HG02938 (cell line): ENCODE measurements around the gene MYB.
"Not testable (repeated sequence)": the region's sequence is repeated elsewhere in the genome, so short reads cannot be mapped to it uniquely, and the experiment has no call there.

Experiments
- ATAC-seq: cut with Tn5 transposase; IDR thresholded peaks from one replicate; pipeline ENCODE4 v1.9.1; 2021; ENCODE audit warnings: mild to moderate bottlenecking, moderate library complexity; ENCODE audit not compliant: unreplicated experiment

Gene MYB

DNA sequence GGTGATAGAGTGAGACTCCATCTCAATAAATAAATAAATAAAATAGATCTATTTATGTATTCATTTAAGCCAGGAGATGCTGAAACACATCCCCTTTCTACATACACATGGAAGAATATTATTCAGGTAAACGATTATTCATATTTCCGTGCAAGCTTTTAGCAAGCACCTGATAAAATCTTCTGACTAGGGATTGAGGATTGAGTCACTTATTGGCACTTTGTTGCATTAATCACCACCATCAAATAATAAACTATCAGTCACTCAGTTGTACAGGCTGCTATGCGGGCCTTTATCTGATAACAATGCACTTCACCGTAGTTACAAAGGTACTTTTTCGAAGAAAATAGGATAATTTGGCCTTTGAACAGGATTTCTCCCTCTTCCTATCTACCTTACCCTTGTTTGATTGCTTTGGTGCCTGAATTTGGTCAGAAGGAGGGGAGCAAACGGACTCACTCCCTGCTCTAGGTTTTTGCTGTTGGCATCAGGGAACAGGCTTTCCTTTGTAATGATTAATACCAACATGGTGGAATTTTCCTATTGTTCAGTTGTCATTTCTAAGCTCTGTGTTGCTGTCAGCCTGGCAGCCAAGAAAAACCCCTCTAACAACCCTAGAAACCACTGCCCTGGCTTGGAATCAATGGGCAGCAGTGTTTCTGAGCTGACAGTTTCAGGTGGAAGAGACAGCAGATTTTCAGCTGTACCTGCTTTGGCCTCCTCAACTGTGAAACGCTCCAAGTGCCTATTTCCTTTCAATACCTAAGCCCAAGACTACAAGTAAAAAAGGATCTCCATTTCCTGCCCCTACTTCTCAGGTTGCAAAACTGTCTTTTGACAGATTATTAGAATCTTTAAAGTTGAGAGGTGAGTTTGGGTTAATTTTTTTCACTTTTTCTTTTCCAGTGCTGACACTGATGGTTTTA lies 63.0 kb downstream of the MYB start:
- ATAC-seq, result no peak

DNA sequence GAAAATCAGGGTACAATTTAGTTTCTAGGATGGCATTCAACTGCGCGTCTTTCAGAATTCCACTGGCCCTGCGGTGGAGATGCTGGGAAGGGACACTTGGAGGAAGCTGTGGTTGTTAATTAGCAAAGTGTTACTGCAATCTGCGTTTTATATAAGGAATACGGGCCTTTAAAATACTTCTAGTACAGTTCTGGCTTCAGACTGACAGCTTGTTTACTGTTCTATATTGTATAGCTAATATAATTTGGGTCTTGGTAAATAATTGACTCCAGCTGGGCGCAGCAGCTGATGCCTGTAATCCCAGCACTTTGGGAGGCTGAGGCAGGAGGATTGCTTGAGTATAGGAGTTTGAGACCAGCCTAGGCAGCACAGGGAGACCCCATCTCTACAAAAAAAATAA lies 63.7 kb downstream of the MYB start:
- no peak for ATAC-seq

DNA sequence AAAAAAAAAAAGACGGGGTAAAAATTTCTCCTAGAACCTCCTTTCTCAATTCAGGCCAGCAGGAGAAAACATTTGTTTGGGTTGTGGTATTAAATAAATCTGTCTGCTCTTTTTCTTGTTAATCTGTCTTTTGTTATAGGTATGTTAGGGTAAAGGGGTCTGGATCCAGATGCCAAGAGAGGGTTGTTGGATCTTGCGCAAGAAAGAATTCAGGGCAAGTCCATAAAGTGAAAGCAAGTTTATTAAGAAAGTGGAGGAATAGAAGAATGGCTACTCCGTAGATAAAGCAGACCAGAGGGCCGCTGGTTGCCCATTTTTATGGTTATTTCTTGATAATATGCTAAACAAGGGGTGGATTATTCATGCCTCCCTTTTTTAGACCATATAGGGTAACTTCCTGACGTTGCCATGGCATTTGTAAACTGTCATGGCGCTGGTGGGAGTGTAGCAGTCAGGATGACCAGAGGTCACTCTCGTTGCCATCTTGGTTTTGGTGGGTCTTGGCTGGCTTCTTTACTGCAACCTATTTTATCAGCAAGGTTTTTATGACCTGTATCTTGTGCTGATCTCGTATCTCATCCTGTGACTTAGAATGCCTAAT lies 65.4 kb downstream of the MYB start:
- not testable (repeated sequence) for ATAC-seq

DNA sequence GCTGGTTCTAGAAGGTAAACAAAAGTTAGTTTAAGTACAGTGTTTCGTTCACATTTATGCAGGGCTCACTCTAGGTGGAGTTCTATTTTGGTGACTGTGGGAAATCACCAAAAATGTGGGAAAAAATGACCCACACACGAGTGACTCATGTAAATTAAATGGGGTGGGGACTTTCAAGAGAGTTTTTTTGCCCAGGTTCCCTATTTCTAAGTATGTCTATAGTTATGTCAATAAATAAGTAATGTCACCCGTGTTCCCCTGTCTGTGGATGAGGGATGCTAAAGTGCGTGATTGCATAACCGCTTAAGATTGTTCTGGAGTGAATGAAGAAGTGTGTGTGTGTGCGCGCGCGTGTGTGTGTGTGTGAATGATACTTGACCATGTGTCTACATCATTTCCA lies 69.1 kb downstream of the MYB start:
- no peak for ATAC-seq

DNA sequence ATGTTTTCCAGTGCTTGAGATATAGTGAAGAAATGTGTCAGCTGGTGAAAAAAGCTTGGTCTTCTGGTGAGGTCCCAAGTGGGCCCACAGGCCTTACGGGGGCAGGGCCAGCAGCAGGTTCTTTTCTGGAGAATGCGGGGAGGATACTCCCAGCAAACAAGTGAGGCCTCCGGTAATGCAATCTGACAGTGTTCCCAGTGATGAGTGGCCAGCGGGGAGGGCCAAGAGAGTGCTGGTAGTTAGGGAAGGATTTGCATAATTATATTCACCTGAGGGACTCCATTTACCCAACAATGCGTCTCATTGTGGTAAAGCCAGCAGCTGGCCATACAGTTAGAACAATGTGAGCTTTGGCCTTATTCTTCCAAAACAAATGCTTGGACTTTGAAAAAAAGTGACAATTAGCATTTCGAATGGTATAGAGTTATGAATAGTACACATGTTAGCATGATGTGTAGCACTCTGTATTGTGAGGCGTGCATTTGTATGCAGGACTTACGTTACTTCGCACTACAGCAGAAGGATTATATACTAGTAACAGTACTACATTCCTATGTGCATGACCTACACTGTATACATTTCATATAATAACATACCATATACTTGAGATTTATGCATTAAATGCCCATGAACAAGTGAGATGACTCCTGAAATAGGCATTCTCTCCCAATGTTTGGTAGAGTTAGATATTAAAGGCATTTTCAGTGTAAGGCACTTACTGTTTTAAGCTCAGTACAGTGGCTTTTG lies 69.8 kb downstream of the MYB start:
- ATAC-seq, result no peak

DNA sequence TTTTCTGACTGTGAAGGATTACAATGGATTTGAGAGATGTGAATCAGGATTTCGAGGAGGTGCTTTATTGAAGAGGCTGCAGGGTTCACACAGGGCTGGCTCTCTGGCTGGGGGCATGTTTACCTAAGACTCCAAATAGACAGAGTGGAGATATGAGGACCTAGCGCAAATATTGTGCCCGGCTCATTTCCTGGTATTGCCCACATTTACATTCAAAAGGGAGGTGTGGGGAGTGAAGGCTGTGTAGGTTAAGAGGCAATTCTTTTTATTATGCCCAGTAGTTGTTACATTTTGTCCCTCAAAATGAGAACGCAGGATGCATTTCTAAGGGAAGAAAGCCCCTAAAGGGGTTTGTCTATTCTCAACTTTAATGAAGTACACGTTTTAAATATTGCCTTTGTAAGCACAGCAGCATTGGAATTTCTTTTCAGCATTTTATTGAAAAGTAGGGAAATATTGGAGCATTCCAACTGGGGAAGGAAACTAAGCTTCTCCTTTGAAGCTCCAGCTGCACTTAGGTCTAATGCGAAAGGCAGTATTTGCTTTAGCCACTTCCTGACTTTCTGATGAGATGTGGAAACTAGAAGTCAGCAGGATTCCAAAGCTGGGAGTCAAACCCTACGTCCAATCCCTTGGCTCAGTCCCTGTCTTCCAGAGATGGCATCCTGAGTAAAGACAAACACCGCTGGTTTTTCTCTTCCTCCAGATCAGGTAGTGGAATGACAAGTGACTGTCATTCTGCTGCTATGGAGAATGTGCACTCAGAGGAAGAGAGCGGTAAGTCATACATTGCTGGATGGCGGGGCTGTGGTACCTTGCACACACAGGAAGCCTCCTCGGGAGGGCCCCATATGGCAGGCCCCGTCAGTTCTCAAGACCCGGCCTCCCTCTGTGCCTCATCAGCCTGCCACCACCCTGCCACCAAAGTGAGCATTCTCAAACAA lies 70.7 kb downstream of the MYB start:
- ATAC-seq, result no peak

DNA sequence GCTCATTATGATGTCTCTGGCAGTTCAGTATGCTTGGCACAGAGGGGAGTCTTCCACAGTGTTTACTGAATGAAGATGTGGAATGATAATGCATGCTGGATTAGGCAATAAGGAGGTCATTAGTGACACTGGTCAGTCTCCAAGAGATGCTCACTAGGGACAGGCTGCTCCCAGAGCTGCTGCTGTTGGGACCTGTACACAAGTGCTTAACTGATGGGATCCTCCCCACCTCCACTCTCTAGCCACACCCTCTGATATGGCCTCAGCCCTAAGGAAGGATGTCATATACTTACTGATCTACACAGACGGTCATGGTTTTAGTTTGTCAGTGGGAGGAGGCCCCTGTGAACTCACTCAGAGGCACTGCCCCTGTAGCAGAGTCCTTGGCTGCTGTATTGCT lies 73.4 kb downstream of the MYB start:
- ATAC-seq, result no peak

DNA sequence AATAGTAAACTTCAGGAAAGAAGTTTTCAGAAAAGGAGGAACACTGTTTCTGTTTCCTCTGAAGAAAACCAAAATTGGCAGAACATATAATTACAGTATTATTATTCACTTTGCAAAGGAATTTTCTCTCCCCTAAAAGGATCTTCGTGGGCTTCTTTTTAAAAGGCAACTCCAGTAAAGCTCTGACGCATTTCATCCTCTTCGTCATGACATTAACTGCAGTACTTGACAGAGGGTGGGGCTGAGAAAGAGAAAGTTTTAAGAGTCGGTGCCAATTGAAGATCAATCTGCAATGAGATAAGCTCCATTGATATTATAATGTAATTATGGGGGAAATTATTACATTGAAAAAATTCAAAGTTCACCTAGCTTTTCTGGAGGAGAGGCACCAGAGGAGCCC lies 75.8 kb downstream of the MYB start:
- no peak for ATAC-seq

DNA sequence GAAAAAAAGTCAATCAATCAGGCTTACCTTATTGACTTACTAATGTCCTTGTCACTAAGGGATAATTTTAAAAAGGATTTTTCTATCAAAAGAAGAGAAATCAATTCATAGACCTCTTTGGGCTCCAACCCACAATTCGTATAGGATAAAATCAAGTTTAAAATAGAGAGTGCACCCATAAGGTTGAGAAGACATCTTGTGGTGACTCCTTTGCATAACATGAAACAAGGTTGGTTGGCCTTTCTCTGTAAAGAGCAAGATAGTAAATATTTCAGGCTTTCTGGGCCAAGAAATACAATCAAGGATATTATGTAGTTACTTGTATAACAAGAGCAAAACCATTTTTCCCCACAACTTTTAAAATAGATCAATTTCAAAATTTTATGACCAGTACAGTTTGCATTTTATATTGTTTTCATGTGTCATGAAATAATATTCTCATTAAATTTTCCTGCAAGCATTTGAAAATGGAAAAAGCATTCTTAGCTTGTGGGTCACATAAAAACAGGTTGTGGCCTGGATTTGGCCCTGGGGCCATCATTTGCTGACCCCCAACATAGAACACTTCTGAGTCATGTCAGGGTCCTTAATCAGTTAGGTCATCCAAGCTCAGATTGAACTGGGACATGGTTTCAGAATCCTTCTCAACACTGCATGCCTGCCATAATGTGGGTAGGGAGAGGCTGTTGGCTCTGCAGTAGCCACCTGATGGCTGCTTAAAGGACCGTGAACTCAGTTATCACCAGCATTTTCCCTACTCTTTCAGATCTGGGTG lies 76.7 kb downstream of the MYB start:
- no peak for ATAC-seq

DNA sequence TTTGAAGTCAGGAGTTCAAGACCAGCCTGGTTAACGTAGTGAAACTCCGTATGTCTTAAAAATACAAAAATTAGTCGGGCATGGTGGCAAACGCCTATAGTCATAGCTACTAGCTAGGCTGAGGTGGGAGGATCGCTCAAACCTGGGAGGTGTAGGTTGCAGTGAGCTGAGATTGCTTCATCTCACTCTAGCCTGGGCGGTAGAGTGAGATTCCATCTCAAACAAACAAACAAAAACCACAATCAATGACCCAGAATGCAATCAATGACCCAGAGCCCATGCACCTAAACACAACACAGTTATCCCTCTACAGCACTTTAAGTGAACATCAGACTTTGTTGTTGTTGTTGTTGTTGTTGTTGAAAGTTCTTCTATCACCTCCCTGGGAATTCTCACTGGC lies 77.9 kb downstream of the MYB start:
- ATAC-seq, result no peak

DNA sequence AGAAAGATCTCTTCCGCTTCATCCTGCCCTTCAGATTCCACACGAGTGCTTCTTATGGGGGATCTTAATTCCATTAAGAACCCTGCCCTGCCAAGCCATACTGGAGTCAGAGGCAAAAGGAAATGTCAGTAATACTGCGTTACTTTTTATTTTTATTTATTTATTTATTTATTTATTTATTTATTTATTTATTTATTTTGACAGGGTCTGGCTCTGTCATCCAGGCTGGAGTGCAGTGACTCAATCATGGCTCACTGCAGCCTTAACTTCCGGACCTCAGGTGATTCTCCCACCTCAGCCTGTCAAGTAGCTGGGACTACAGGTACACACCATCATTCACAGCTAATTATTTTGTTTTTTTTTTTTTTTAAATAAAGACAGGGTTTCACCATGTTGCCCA lies 79.5 kb downstream of the MYB start:
- ATAC-seq, result no peak

DNA sequence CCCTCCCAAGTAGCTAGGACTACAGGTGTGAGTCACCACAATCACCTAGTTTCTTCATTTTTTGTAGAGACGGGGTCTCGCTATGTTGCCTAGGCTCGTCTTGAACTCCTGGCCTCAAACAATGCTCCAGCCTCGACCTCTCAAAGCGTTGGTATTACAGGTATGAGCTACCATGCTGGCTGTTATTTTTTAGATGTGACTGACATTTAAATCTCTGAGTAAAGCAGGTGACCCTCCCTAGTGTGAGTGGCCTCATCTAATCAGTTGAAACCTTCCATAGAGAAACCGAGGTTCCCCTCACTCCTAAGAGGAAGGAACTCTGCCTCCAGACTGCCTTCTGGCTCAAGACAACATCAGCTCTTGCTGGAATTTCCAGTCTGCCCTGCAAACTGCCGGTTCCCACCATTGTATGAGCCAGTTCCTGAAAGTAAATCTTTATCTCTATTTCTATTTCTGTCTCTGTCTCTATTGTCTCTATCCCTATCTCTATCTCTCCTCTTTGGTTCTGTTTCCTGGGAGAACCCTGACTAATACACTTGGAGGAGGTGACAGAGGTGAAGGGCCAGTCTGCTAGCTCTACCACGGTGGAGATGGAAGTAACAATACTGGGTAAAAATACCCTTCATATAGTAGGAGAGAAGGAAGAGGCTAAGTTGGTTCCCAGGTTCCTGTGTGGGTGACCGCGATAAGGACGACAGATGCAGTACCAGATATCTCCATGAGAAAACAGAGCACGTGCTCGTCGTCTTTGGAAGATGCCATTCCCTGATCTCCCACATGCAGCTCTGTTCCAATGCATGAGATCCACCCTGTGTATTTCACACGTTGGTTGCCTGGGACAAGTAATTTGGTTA lies 81.0 kb downstream of the MYB start:
- no peak for ATAC-seq

DNA sequence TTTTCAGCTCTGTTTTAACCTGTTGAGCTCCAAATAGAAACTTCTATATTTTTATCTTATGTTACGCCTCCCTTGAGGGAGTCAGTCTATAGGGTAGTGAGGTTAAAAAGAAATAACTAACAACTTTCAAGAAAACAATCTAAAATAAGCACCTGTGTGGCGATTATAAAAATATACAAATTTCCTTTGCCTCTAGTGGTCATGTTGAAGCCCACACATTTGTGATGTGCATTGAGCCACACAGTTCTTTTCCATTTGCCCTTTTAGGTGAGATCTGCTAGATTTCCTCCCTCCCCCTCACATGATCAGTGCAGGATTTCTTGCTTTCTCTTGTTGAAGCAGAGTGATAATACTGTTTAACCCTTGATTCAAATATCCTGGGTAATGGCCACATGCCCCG lies 84.2 kb downstream of the MYB start:
- no peak for ATAC-seq

DNA sequence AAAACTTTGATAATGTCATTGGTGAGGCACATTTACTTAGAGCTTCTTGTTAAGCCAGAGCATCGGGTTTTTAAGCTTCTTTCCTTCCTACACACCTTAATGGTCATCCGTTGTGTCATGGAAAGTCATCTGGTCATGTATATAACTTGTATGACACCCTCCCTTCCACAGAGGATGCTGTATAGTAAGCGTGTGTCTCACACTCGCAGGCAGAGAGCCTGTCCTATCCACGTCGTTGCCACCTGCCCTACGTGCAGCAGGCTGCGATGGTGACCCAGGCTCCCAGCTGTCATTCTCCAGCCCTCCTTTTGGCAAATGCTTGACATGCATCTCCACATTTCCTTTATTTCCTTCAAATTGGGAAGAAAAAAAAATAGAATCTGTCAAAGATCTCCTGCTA lies 85.6 kb downstream of the MYB start:
- no peak for ATAC-seq

DNA sequence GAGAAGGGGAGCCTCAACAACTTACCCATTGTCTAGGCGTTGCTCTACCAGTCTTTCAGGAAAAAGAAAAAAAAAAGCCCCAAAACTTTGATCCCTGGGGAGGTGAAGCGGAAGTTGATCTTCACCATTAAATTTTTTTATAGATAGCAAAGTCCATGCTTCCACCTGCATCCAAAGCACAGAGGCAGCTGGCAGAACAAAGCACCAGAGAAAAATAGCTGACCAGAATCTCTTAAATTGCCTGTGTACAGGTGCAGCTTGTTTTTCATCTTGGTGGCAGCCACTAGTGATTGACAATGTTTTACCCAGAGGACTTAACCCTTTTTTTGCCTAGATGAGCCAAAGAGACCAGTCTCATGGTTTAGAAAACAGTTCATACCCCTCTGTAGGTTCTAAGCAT lies 86.0 kb downstream of the MYB start:
- no peak for ATAC-seq

DNA sequence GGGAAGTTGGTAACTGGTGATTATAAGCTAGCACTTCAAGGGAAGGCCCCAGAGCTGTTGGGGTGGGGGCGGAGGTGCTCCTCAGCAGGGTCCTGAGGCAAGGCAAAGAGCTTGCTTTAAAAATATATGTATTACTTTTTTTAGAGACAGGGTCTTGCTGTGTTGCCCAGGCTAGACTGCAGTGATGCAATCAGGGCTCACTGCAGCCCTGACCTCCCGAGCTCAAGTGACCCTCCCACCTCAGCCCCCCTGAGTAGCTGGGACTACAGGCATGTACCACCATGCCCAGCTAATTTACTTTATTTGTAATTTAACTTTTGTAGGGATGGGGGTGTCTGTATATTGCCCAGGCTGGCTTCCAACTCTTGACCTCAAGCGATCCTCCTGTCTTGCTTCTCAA lies 87.2 kb downstream of the MYB start:
- ATAC-seq, result no peak

DNA sequence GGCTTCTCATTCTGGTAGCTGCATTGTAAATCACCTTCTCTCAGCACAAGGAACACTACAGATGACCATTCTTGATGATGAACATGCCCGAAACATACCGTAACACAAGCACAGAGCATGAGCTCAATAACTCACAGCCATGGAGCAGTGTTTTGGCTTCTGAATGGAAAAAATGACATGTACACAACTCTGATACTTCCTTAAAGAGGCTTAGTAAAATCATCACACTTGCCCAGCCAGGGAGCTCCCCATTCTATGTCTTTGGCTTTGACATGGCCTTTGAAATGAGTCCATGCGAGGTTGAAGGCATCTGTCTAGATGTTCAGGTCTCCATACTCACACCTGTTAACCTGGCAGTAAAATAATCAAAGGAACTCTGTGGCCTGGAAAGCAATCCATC lies 87.6 kb downstream of the MYB start:
- ATAC-seq, result no peak
